ENCODE results near the gene PIGH. TPM values are rescaled to one million over a fixed set of nuclear protein-coding genes. Genes with fewer than 3 reads are reported as not detected.
"Not testable (repeated sequence)": the region's sequence is repeated elsewhere in the genome, so short reads cannot be mapped to it uniquely, and the experiment has no call there.

The PIGH gene
- total RNA-seq, 1 experiment from 2014 or later: 9.4 TPM

DNA sequence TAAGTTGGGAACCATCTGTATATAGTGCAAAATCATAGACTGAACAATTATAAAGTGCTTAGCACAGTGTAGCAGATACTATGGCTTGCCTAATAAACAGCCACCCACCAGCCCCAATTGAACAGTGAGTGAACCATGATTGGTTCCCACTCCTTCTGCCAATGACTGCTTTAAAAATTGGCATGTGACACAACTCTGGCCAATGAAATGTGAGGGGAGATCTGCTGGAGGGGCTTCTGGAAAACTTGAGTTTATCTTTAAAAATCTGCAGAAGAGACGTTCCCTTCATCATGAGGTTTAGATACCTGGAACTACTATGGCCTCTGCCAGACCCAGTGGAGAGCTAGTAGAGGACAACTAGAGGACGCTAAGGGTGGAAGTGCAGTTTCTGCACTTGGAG lies 4.7 kb downstream of the PIGH start:
- Histone ChIP-seq H2BK5ac (ENCODE audit: insufficient read length, low read length) (no peak overlapping the region), H3K14ac (ENCODE audit: insufficient read depth, low read length) (no peak overlapping the region), H3K18ac (ENCODE audit: insufficient read length, low read depth, low read length) (no peak overlapping the region), H3K23me2 (ENCODE audit: insufficient read length, low read depth, low read length, poor library complexity, severe bottlenecking) (peaks cover 9% of the 10 kb centered on the region), H2BK120ac (ENCODE audit: low read depth, low read length, poor library complexity, severe bottlenecking) (no peak overlapping the region), H4K8ac (replicated peaks; ENCODE audit: insufficient read length, low read depth, low read length) (no peak overlapping the region), H2BK20ac (ENCODE audit: low read depth, low read length, poor library complexity, severe bottlenecking) (no peak overlapping the region), H3K27me3 (ENCODE audit: insufficient read depth, low read length) (peaks cover 2% of the 10 kb centered on the region; the same call in 1 of the 2 replicates), H3K4me2 (ENCODE audit: insufficient read depth, insufficient read length, low read length) (no peak overlapping the region), H2AK5ac (ENCODE audit: insufficient read length, low read length) (no peak overlapping the region), H3K56ac (ENCODE audit: insufficient read length, low read depth, low read length) (no peak overlapping the region), H4K20me1 (ENCODE audit: control insufficient read depth, insufficient read depth, insufficient read length) (no peaks in the 10 kb centered on the region), H2BK15ac (ENCODE audit: low read depth, low read length) (no peak overlapping the region), H3K9me3 (ENCODE audit: control insufficient read depth, low read depth, low read length) (no peaks in the 10 kb centered on the region), H4K5ac (ENCODE audit: insufficient read length, low read depth, low read length) (no peak overlapping the region), H2AFZ (ENCODE audit: low read length) (no peak overlapping the region), H3K27ac (ENCODE audit: insufficient read length, low read depth, low read length) (no peak overlapping the region), H3K79me2 (ENCODE audit: insufficient read depth, low read length) (no peaks in the 10 kb centered on the region), H3K79me1 (ENCODE audit: insufficient read depth, low read depth, low read length, poor library complexity, severe bottlenecking) (no peaks in the 10 kb centered on the region), H3T11ph (ENCODE audit: low read length) (no peak overlapping the region), H3K23ac (ENCODE audit: insufficient read length, low read depth, low read length) (no peak overlapping the region), H2BK12ac (ENCODE audit: insufficient read length, low read depth, low read length) (no peak overlapping the region), H3K9ac (ENCODE audit: extremely low read depth, insufficient read length, low read length) (no peak overlapping the region), H4K91ac (ENCODE audit: insufficient read length, low read depth, low read length) (no peak overlapping the region), H3K4me1 (ENCODE audit: insufficient read depth, low read length) (no peaks in the 10 kb centered on the region), H3K4ac (ENCODE audit: low read depth, low read length) (no peak overlapping the region)
- WGBS (ENCODE audit: extremely low coverage, insufficient read length, low lambda C conversion rate): no CpG with 5 or more reads among the region's 2 CpGs
- DNase-seq: no peak
- Mint-ChIP-seq H3K27ac (no peak overlapping the region), H3K4me1 (peaks cover 10% of the 10 kb centered on the region in 2 experiments), H3K9me3 (no peaks in the 10 kb centered on the region; a peak in 1 of 5 replicates), H3K36me3 (ENCODE audit: insufficient read depth in 1 of 3, low read depth in 3 of 3) (peaks cover 0 to 17% (median 2%) of the 10 kb centered on the region in 3 experiments; a peak in 3 of 7 replicates), H3K27me3 (ENCODE audit: low read depth) (peaks cover 17% of the 10 kb centered on the region), H3K4me3 (no peak overlapping the region)
- TF ChIP-seq, protein P1, sequence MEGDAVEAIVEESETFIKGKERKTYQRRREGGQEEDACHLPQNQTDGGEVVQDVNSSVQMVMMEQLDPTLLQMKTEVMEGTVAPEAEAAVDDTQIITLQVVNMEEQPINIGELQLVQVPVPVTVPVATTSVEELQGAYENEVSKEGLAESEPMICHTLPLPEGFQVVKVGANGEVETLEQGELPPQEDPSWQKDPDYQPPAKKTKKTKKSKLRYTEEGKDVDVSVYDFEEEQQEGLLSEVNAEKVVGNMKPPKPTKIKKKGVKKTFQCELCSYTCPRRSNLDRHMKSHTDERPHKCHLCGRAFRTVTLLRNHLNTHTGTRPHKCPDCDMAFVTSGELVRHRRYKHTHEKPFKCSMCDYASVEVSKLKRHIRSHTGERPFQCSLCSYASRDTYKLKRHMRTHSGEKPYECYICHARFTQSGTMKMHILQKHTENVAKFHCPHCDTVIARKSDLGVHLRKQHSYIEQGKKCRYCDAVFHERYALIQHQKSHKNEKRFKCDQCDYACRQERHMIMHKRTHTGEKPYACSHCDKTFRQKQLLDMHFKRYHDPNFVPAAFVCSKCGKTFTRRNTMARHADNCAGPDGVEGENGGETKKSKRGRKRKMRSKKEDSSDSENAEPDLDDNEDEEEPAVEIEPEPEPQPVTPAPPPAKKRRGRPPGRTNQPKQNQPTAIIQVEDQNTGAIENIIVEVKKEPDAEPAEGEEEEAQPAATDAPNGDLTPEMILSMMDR (conservative IDR thresholded peaks at IDR 0.05): no peak

DNA sequence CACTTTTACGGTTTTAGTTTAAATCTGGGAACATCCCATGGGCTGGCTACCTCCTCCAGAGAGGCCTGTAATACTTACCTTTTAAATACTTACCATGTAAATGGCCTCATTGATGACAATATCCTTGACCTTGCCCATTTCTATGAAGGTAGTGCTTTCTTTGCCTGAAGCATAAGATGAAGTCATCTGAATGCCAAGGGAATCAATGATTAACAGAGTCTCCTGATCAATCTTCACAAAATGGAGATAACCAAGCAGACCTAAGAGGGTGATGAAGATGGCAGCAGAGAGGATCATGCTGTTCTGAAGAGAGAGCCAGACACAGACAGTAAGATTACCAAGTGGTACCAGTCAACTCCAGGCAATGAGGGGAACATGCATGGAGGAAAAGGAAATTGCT lies 6.4 kb downstream of the PIGH start:
- H3K4me2 ChIP-seq (ENCODE audit: insufficient read depth, insufficient read length, low read length); H2AFZ ChIP-seq (ENCODE audit: low read length); H2AK5ac ChIP-seq (ENCODE audit: insufficient read length, low read length); H2BK120ac ChIP-seq (ENCODE audit: low read depth, low read length, poor library complexity, severe bottlenecking); H4K5ac ChIP-seq (ENCODE audit: insufficient read length, low read depth, low read length); H4K91ac ChIP-seq (ENCODE audit: insufficient read length, low read depth, low read length); H2BK5ac ChIP-seq (ENCODE audit: insufficient read length, low read length); H3K27ac ChIP-seq (ENCODE audit: insufficient read length, low read depth, low read length); H4K20me1 ChIP-seq (ENCODE audit: control insufficient read depth, insufficient read depth, insufficient read length); H3K14ac ChIP-seq (ENCODE audit: insufficient read depth, low read length); H3K27me3 Mint-ChIP-seq (ENCODE audit: low read depth); DNase-seq; H3K4me3 Mint-ChIP-seq; H3K4me1 ChIP-seq (ENCODE audit: insufficient read depth, low read length); H4K8ac ChIP-seq (replicated peaks; ENCODE audit: insufficient read length, low read depth, low read length); H2BK12ac ChIP-seq (ENCODE audit: insufficient read length, low read depth, low read length); H3K4me1 Mint-ChIP-seq; H2BK20ac ChIP-seq (ENCODE audit: low read depth, low read length, poor library complexity, severe bottlenecking); H3K9me3 Mint-ChIP-seq; H3K27ac Mint-ChIP-seq; H3K9ac ChIP-seq (ENCODE audit: extremely low read depth, insufficient read length, low read length); H3K18ac ChIP-seq (ENCODE audit: insufficient read length, low read depth, low read length); H3K27me3 ChIP-seq (ENCODE audit: insufficient read depth, low read length); H3K4ac ChIP-seq (ENCODE audit: low read depth, low read length); H3K23ac ChIP-seq (ENCODE audit: insufficient read length, low read depth, low read length); H3K56ac ChIP-seq (ENCODE audit: insufficient read length, low read depth, low read length); H3K79me2 ChIP-seq (ENCODE audit: insufficient read depth, low read length); H3K79me1 ChIP-seq (ENCODE audit: insufficient read depth, low read depth, low read length, poor library complexity, severe bottlenecking); H3K23me2 ChIP-seq (ENCODE audit: insufficient read length, low read depth, low read length, poor library complexity, severe bottlenecking); H2BK15ac ChIP-seq (ENCODE audit: low read depth, low read length); H3T11ph ChIP-seq (ENCODE audit: low read length); H3K9me3 ChIP-seq (ENCODE audit: control insufficient read depth, low read depth, low read length): not testable (repeated sequence)
- no CpG with 5 or more reads among the region's 1 CpG for WGBS (ENCODE audit: extremely low coverage, insufficient read length, low lambda C conversion rate)
- peaks cover 2 to 30% (median 3%) of the 10 kb centered on the region in 3 experiments; a peak in 5 of 7 replicates for H3K36me3 Mint-ChIP-seq (ENCODE audit: insufficient read depth in 1 of 3, low read depth in 3 of 3)
